ENCODE measurements around the gene NDE1. TPM values are rescaled to one million over a fixed set of nuclear protein-coding genes. Genes with fewer than 3 reads are reported as not detected.

The NDE1 gene
- total and polyA plus RNA-seq, 2 donors (not counting 3 experiments of a cell fraction or from before 2014, with no cell fraction given) = 28.0 to 90.2 TPM

- dilution Hi-C loops (cut with MboI; ENCODE audit: extremely low pct_ligation_motif_present, low sequenced_read_pairs) (no loop called here), intact Hi-C loops (cut with micrococcal nuclease) (no loop called here)
- Histone ChIP-seq H3K27ac (ENCODE audit: insufficient read depth, low read depth, low read length) (no peak overlapping the region), H3K27me3 (ENCODE audit: control insufficient read depth in 2 of 2, insufficient read depth in 2 of 2, low read length in 2 of 2) (no peaks in the 10 kb centered on the region), H3K4me3 (replicated peaks in 1 of 3; ENCODE audit: insufficient read depth in 1 of 3, low read depth in 1 of 3, low read length in 3 of 3) (no peak overlapping the region), H3K4me1 (ENCODE audit: control insufficient read depth, extremely low read depth, insufficient read depth, low read length) (peaks cover 4% of the 10 kb centered on the region), H3K79me2 (ENCODE audit: control insufficient read depth, insufficient read depth, low read length) (peaks cover 80% of the 10 kb centered on the region), H3K9me3 (replicated peaks; ENCODE audit: control insufficient read depth, insufficient read depth, low read length) (no peaks in the 10 kb centered on the region), H3K9me1 (replicated peaks; ENCODE audit: control insufficient read depth, extremely low read depth, insufficient read depth, low read length) (no peaks in the 10 kb centered on the region), H4K20me1 (replicated peaks; ENCODE audit: control insufficient read depth, extremely low read depth, insufficient read depth, low read length) (no peaks in the 10 kb centered on the region), H3K4me2 (ENCODE audit: insufficient read depth, low read length) (no peak overlapping the region), H3K9ac (replicated peaks; ENCODE audit: extremely low read depth, insufficient read depth, low read length) (no peak overlapping the region), H2AFZ (ENCODE audit: low read depth, low read length) (no peak overlapping the region), H3K36me3 (ENCODE audit: control insufficient read depth in 2 of 2, extremely low read depth in 1 of 2, insufficient read depth in 2 of 2, low read length in 2 of 2) (no peaks in the 10 kb centered on the region)
- POLR2A ChIA-PET = no interaction called here
- CTCF ChIA-PET = interaction anchor here (0.7 to 0.8 kb wide), 2 partner anchors 15 to 230 kb away, joined by 3 read pairs; partner anchors contain the start of gene MARF1
- DNase-seq (ENCODE audit: low read depth, low spot score) = no peak
- BruUV-seq (replicated peaks) = no TSS peak
- FAIRE-seq = no peak
- TF ChIP-seq EZH2 (IDR thresholded peaks at IDR 0.05; ENCODE audit: borderline replicate concordance, low read depth, low read length, severe bottlenecking) (no peak), FOS (IDR thresholded peaks at IDR 0.05; ENCODE audit: borderline replicate concordance, insufficient read depth, low read length) (no peak), JUN (IDR thresholded peaks at IDR 0.05; ENCODE audit: borderline replicate concordance, insufficient read depth, insufficient read length, low read depth) (no peak), POLR2A (IDR thresholded peaks at IDR 0.05; ENCODE audit: low read depth, low read length) (no peak), POLR2AphosphoS5 (IDR thresholded peaks at IDR 0.05; ENCODE audit: insufficient read depth, low read depth, low read length) (no peak)
- TF ChIP-seq, protein P1, sequence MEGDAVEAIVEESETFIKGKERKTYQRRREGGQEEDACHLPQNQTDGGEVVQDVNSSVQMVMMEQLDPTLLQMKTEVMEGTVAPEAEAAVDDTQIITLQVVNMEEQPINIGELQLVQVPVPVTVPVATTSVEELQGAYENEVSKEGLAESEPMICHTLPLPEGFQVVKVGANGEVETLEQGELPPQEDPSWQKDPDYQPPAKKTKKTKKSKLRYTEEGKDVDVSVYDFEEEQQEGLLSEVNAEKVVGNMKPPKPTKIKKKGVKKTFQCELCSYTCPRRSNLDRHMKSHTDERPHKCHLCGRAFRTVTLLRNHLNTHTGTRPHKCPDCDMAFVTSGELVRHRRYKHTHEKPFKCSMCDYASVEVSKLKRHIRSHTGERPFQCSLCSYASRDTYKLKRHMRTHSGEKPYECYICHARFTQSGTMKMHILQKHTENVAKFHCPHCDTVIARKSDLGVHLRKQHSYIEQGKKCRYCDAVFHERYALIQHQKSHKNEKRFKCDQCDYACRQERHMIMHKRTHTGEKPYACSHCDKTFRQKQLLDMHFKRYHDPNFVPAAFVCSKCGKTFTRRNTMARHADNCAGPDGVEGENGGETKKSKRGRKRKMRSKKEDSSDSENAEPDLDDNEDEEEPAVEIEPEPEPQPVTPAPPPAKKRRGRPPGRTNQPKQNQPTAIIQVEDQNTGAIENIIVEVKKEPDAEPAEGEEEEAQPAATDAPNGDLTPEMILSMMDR (IDR thresholded peaks at IDR 0.05; ENCODE audit: extremely low read depth in 1 of 2, insufficient read depth in 1 of 2, low read depth in 1 of 2, low read length in 2 of 2) = no peak
Measured at GRCh38 chr16:15658149-15658548, 8.1 kb downstream of the NDE1 start.

DNA sequence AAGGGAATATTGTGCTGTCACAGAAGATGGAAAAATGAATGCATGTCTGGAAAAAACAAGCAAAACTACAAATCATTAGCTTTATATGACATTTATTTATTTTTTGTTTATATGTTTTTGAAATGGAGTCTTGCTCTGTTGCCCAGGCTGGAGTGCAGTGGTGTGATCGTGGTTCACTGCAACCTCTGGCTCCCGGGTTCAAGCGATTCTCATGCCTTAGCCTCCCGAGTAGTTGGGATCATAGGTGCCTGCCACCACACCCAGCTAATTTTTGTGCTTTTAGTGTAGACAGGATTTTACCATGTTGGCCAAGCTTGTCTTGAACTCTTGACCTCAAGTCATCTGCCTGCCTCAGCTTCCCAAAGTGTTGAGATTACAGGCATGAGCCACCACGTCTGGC, 8.5 kb downstream of the NDE1 start:
- Histone ChIP-seq H3K36me3 (ENCODE audit: control insufficient read depth in 2 of 2, extremely low read depth in 1 of 2, insufficient read depth in 2 of 2, low read length in 2 of 2) (no peaks in the 10 kb centered on the region), H4K20me1 (replicated peaks; ENCODE audit: control insufficient read depth, extremely low read depth, insufficient read depth, low read length) (no peaks in the 10 kb centered on the region), H2AFZ (ENCODE audit: low read depth, low read length) (no peak overlapping the region), H3K9me1 (replicated peaks; ENCODE audit: control insufficient read depth, extremely low read depth, insufficient read depth, low read length) (no peaks in the 10 kb centered on the region), H3K4me2 (ENCODE audit: insufficient read depth, low read length) (no peak overlapping the region), H3K79me2 (ENCODE audit: control insufficient read depth, insufficient read depth, low read length) (peaks cover 77% of the 10 kb centered on the region), H3K4me3 (replicated peaks in 1 of 3; ENCODE audit: insufficient read depth in 1 of 3, low read depth in 1 of 3, low read length in 3 of 3) (no peak overlapping the region), H3K27me3 (ENCODE audit: control insufficient read depth in 2 of 2, insufficient read depth in 2 of 2, low read length in 2 of 2) (no peaks in the 10 kb centered on the region), H3K27ac (ENCODE audit: insufficient read depth, low read depth, low read length) (no peak overlapping the region), H3K9me3 (replicated peaks; ENCODE audit: control insufficient read depth, insufficient read depth, low read length) (no peaks in the 10 kb centered on the region), H3K4me1 (ENCODE audit: control insufficient read depth, extremely low read depth, insufficient read depth, low read length) (no peaks in the 10 kb centered on the region), H3K9ac (replicated peaks; ENCODE audit: extremely low read depth, insufficient read depth, low read length) (no peak overlapping the region)
- no TSS peak for BruUV-seq (replicated peaks)
- DNase-seq (ENCODE audit: low read depth, low spot score) = no peak
- TF ChIP-seq MYC (IDR thresholded peaks at IDR 0.05; ENCODE audit: low read depth, low read length) (no peak), POLR2AphosphoS5 (IDR thresholded peaks at IDR 0.05; ENCODE audit: insufficient read depth, low read depth, low read length) (no peak), MAX (IDR thresholded peaks at IDR 0.05; ENCODE audit: insufficient read depth, insufficient read length) (no peak), JUN (IDR thresholded peaks at IDR 0.05; ENCODE audit: borderline replicate concordance, insufficient read depth, insufficient read length, low read depth) (no peak), EZH2 (IDR thresholded peaks at IDR 0.05; ENCODE audit: borderline replicate concordance, low read depth, low read length, severe bottlenecking) (no peak), GATA2 (IDR thresholded peaks at IDR 0.05; ENCODE audit: insufficient read depth, insufficient read length, low read depth, low read length) (no peak), POLR2A (IDR thresholded peaks at IDR 0.05; ENCODE audit: low read depth, low read length) (no peak), FOS (IDR thresholded peaks at IDR 0.05; ENCODE audit: borderline replicate concordance, insufficient read depth, low read length) (no peak)
- TF ChIP-seq, protein P1 (IDR thresholded peaks at IDR 0.05; ENCODE audit: extremely low read depth in 1 of 2, insufficient read depth in 1 of 2, low read depth in 1 of 2, low read length in 2 of 2) = no peak
- ChIA-PET POLR2A (no interaction called here), CTCF (interaction anchor here (0.7 to 0.8 kb wide), 2 partner anchors 15 to 231 kb away, joined by 3 read pairs; partner anchors contain the start of gene MARF1)
- dilution Hi-C loops (cut with MboI; ENCODE audit: extremely low pct_ligation_motif_present, low sequenced_read_pairs) = no loop called here
- FAIRE-seq = no peak
- intact Hi-C loops (cut with micrococcal nuclease) = no loop called here

Data from endothelial cell of umbilical vein (primary cell).